C4-2B (cell line): ENCODE data around the gene PACRG.

Experiments
- H3K27ac ChIP-seq: fragments of 450-650 bp; 2 replicates; pipeline ENCODE4 v1.5.1; 2017
- ZFX ChIP-seq: fragments of 450-650 bp; IDR thresholded peaks from 2 replicates; pipeline ENCODE4 v1.6.1; 2017
- TF ChIP-seq, protein P1 (sequence below): fragments of 450-650 bp; conservative IDR thresholded peaks from 2 replicates; pipeline ENCODE4 v1.5.1; 2017; ENCODE audit warnings: mild to moderate bottlenecking

Gene PACRG

DNA sequence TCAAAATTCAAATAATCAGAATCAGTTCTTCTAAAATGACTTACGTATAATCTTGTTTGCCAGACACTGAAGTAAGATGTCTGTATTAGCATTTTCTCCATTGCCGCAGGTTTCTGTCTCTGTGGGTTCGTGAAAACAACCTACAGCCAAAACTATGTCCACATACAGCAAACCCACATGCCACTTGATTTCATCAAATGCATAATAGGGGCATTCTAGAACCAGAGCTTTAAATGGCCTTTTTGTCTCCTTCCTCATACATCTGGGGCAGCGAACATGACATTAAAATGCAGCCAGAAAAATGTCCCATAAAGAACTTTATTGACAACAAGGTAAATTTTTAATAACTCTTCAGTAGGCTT, 596.5 kb downstream of the PACRG start:
- H3K27ac ChIP-seq = no peak overlapping the region
- TF ChIP-seq, protein P1, sequence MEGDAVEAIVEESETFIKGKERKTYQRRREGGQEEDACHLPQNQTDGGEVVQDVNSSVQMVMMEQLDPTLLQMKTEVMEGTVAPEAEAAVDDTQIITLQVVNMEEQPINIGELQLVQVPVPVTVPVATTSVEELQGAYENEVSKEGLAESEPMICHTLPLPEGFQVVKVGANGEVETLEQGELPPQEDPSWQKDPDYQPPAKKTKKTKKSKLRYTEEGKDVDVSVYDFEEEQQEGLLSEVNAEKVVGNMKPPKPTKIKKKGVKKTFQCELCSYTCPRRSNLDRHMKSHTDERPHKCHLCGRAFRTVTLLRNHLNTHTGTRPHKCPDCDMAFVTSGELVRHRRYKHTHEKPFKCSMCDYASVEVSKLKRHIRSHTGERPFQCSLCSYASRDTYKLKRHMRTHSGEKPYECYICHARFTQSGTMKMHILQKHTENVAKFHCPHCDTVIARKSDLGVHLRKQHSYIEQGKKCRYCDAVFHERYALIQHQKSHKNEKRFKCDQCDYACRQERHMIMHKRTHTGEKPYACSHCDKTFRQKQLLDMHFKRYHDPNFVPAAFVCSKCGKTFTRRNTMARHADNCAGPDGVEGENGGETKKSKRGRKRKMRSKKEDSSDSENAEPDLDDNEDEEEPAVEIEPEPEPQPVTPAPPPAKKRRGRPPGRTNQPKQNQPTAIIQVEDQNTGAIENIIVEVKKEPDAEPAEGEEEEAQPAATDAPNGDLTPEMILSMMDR = no peak
- TF ChIP-seq ZFX = no peak

DNA sequence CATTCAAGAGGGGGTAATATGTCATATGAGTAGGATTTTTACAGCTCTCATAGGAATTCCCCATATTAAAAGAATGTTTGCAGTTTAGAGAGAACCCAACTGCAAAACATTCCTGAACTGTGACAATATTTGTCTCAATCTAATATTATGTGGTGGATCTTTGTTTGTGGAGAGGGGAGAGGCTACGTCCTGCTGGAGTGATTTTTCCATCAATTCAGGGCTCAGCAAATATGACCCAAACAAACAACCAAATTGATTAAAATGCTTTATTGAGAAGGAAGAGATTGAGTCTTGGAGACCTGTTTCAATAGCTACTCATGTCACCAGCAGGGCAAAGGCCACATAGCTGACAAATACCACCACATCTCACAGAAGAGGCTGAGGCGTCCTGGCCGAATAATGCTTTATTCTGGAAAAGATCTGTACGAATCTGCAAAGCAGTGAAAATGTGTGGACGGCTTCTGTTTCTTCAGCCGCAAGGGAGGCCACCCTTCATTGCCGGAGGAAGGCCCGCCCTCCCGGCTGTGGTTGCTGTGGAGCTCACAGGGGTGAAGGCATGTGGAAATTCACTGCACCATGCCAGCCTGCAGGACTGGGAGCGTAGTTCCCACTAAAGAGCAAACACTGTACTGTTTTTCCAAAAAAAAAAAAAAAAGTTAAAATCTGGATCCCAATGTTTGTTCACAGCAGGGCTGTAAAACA, 597.1 kb downstream of the PACRG start:
- H3K27ac ChIP-seq = no peak overlapping the region

DNA sequence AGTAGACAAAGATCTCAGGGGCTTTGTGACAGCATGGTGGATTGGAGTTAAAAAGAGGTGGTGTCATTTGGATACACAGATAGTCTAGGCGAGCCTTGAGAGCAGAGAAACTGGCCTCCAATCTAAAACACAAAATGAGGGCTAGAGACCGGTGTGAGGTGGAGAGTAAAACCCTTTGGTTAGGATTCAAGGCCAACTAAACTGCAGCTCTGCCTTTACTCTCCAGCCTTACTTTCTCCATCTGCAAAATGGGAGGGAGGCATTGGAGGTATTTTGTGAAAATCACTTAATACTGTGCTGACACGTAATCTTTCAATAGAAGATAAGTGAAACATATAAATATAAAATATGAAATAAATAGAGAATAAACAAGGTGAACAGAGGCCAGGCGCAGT, 597.6 kb downstream of the PACRG start:
- no peak for TF ChIP-seq ZFX
- TF ChIP-seq, protein P1 = no peak
- no peak overlapping the region for H3K27ac ChIP-seq

More for the DNA sequence above, 597.1 kb downstream of the PACRG start:
- TF ChIP-seq, protein P1 = no peak
- TF ChIP-seq ZFX = no peak

DNA sequence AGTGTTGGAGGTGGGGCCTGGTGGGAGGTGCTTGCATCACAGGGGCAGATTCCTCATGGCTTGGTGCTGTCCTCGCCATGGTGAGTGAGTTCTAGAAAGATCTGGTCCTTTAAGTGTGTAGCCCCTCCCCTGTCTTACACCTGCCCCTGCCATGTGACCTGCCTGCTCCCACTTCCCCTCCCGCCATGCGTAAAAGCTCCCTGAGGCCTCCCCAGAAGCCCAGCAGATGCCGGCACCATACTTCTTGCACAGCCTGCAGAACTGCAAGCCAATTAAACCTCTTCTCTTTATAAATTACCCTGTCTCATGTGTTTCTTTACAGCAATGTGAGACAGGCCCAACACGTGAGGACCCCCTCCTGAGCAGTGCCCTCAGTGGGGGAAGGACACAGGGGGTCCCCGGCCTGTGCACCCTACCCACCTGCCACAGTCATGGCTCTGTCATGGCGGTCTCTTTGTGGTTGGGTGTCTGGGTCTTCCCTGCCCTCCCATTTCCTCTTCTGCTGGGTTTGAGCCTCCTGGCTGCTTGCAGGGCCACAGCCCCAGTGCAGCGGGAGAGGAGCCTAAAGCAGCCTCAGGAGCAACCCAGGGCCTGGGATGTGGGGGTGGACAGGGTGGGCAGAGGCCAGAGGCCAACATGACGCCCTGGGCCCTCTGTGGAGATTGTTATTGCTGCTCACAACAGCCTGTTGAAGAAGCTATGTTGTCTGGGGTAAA, 599.5 kb downstream of the PACRG start:
- no peak for TF ChIP-seq ZFX
- TF ChIP-seq, protein P1 = no peak
- no peak overlapping the region for H3K27ac ChIP-seq

DNA sequence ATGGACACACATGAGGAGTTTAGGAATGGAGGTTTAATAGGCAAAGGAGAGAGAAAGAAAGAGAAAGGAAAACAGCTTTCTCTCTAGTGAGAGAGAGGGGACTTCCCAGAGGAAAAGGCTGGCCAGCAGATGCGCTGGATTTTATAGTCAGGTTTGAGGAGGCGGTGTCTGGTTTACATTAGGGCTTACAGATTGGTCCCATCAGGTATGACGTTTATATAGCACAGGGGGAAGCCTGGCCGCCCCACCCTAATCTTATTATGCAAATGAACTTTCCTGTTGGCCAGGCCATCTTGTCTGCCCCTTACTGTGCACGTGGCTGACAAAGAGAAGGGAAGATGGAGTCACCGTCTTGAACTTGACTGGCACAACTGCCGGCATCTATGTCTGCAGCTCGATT, 600.1 kb downstream of the PACRG start:
- TF ChIP-seq, protein P1 = no peak
- TF ChIP-seq ZFX = no peak
- no peak overlapping the region for H3K27ac ChIP-seq

DNA sequence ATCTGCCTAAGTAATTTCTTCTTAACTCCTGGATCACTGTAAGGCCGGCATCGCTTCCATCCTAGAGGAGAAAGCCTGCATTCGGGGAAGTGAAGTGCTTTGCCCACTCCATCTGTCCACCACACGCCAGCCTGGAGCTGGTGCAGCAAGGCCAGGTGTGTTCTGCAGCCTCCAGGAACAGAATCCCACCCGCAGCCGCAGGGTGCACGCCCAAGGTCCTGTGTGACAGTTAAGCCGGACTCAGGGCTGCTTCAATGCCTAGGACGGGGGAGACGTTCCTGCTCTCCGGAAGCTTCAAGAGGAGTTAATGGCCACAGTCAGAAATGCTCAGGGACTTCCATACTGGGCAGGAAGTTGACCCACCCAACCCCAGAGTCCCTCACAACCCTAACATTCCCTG, 600.6 kb downstream of the PACRG start:
- no peak overlapping the region for H3K27ac ChIP-seq
- TF ChIP-seq, protein P1 = no peak
- TF ChIP-seq ZFX = no peak

DNA sequence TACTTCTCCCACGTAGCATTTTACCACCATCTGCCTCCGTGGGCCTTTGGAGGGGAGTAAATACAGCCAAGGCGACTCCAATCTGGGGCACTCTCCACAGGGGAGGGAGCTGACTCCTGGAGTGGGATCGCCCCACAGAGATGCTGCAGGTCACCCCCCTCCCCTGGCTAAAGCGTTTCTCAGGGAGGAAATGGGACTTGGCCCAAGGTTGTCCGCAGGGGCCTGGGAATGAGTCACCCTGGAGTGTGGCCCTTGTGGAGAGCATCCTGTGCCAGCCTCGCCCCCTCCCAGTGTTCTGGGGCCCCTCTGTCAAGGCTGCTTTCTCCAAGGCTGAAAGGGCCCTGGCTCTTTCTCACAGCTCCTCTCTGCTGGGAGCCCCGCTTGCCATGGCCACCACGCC, 602.2 kb downstream of the PACRG start:
- no peak overlapping the region for H3K27ac ChIP-seq
- no peak for TF ChIP-seq ZFX
- TF ChIP-seq, protein P1 = no peak
